ENCODE results near the gene U2AF2.

GRCh38 chr19:55621205-55621672, 33.6 kb upstream of the U2AF2 start:
- TF ChIP-seq ZNF768 (tag by site-specific recombination; IDR thresholded peaks at IDR 0.05) (no peak), HIC1 (tag by site-specific recombination; IDR thresholded peaks at IDR 0.05) (no peak)

Measured in HEK293 (cell line).